NB4 (cell line): ENCODE results near the gene TAGLN.

Experiments used
- CTCF ChIP-seq: IDR thresholded peaks from one replicate; pipeline ENCODE4 v1.5.1; 2012; ENCODE audit warnings: low read depth, low read length
- MAX ChIP-seq: IDR thresholded peaks from 2 replicates; pipeline ENCODE4 v1.6.1; 2011; ENCODE audit warnings: low read depth, low read length
- POLR2A ChIP-seq: IDR thresholded peaks from 2 replicates; pipeline ENCODE4 v1.6.1; 2011; ENCODE audit warnings: mild to moderate bottlenecking; ENCODE audit not compliant: insufficient read length; ENCODE audit errors: extremely low read depth

- no peak for TF ChIP-seq POLR2A
- no peak for TF ChIP-seq CTCF
- no peak for TF ChIP-seq MAX
Measured at GRCh38 chr11:117251506-117251905, 52.3 kb downstream of the TAGLN start.
